Ovary (tissue), 9 donors: ENCODE data around the gene IFT57. TPM values are rescaled to one million over a fixed set of nuclear protein-coding genes. Genes with fewer than 3 reads are reported as not detected.

Source experiments
- DNase-seq, 5 donors: peaks; one replicate each; pipeline ENCODE4 v3.0.0-alpha.2; 2019 to 2020
- H3K27ac ChIP-seq, 2 donors: fragments of 200-600 bp; one replicate each; pipeline versions ENCODE4 v1.5.1 to v1.8.0; 2019 to 2022
- H3K27me3 ChIP-seq: fragments of 200-600 bp; one replicate; pipeline ENCODE4 v1.8.0; 2022
- H3K36me3 ChIP-seq: fragments of 200-600 bp; sonication (generic); one replicate; pipeline ENCODE4 v1.5.1; 2019
- H3K4me1 ChIP-seq: one replicate; pipeline ENCODE4 v1.8.1; 2013; ENCODE audit warnings: mild to moderate bottlenecking, moderate library complexity; ENCODE audit not compliant: insufficient read depth
- H3K4me3 ChIP-seq: fragments of 200-600 bp; sonication (generic); one replicate; pipeline ENCODE4 v1.5.1; 2017
- H3K9me3 ChIP-seq, 2 donors: fragments of 200-600 bp in 1 of 2; sonication (generic) in 1 of 2; one replicate each; pipeline versions ENCODE4 v1.5.1 to v1.8.1; 2013 to 2019; ENCODE audit warnings: mild to moderate bottlenecking in 1 of 2, moderate library complexity in 1 of 2
- CTCF ChIP-seq, 3 donors: fragments of 450-650 bp in 2 of 3; fragments of 200-600 bp in 1 of 3; IDR thresholded peaks; one replicate each; pipeline versions ENCODE4 v1.5.1 to v1.8.0; 2016 to 2022; ENCODE audit warnings: antibody characterized with exemption in 3 of 3, mild to moderate bottlenecking in 1 of 3
- EP300 ChIP-seq: sonication (generic); formaldehyde crosslinking; IDR thresholded peaks from one replicate; pipeline ENCODE4 v1.6.1; 2017; ENCODE audit warnings: antibody characterized with exemption
- POLR2A ChIP-seq: fragments of 450-650 bp; IDR thresholded peaks from one replicate; pipeline ENCODE4 v1.6.1; 2017; ENCODE audit warnings: antibody characterized with exemption, mild to moderate bottlenecking, moderate library complexity
- WGBS, 3 donors: extraction: QIAGEN DNeasy Blood & Tissue Kit in 1 of 3; methylation state at CpG; one replicate each; pipeline versions ENCODE4 v1.1.5 to v1.1.7; 2013 to 2017; 5-methylcytosine and 5-hydroxymethylcytosine counted together
- intact Hi-C, 4 donors: fragments of 100-400 bp; cut with DNase I; formaldehyde crosslinking; loops; one replicate each; pipeline versions ENCODE4 v1.11.0 to v1.15.1; 2022 to 2023
- polyA plus RNA-seq, 2 donors: library from polyadenylated mRNA; stranded (reverse); fragments of 200-250 nt in 1 of 2; fragments of 350-450 nt in 1 of 2; fragmentation: Illumina TruSeq in 1 of 2; extraction: RNeasy Lipid Tissue Mini Kit (QIAGEN cat#74804) in 1 of 2; gene quantifications; one replicate each; pipeline ENCODE4 v1.2.3, GENCODE V29; 2013 to 2014
- total RNA-seq, 7 donors: library from RNA; depleted of rRNA in 2 of 7; stranded (reverse); fragments of >200 nt in 2 of 7; fragmentation: NEBNext Ultra II Directional in 3 of 7; extraction: Animal tissue kit (Norgen Biotek cat#: 25700) in 3 of 7; gene quantifications; one replicate each; pipeline versions ENCODE4 v1.1.0 to v1.2.4, GENCODE V29; 2016 to 2023
- donor health status: DM: no; HTN: no; CAD: no; lungs with moderate emphysema.
- donor health status: DM: no; HTN: no; CAD: no.
- donor health status: Bipolar disorder and iron deficiency.
- donor health status: DM: yes; HTN: yes; CAD: no.
- donor health status: DM: no; HTN: no; CAD: no.
- donor health status: DM: yes; HTN: yes; CAD: no.

IFT57 gene
- total and polyA plus RNA-seq, 9 donors, result 31.0 to 155 (median 50.0) TPM

- Histone ChIP-seq H3K4me1 (no peaks in the 10 kb centered on the region), H3K9me3 (no peaks in the 10 kb centered on the region), H3K36me3 (no peaks in the 10 kb centered on the region), H3K27ac (no peak overlapping the region), H3K4me3 (no peak overlapping the region), H3K27me3 (no peaks in the 10 kb centered on the region)
- no peak for DNase-seq
- WGBS, 3 donors, result 82 to 86% (median 85%) methylated on average over 3 of the region's 3 CpGs
- TF ChIP-seq CTCF (IDR thresholded peaks at IDR 0.05) (no peak), EP300 (no peak), POLR2A (no peak)
- intact Hi-C loops, result no loop called here
Observed at GRCh38 chr3:108189440-108189839, 32.8 kb downstream of the IFT57 start.

- 82 to 95% (median 93%) methylated on average over 6 of the region's 6 CpGs for WGBS, 3 donors
- H3K27me3 ChIP-seq, result no peaks in the 10 kb centered on the region
- H3K9me3 ChIP-seq, result no peaks in the 10 kb centered on the region
- H3K4me1 ChIP-seq, result no peaks in the 10 kb centered on the region
- no peak for DNase-seq
- intact Hi-C loops, result no loop called here
- H3K4me3 ChIP-seq, result no peak overlapping the region
- H3K36me3 ChIP-seq, result no peaks in the 10 kb centered on the region
- no peak for TF ChIP-seq EP300
- no peak for TF ChIP-seq POLR2A
- H3K27ac ChIP-seq, result no peak overlapping the region
Observed at GRCh38 chr3:108185536-108185935, 36.7 kb downstream of the IFT57 start.

GRCh38 chr3:108184824-108185223 is 37.4 kb downstream of the IFT57 start:
- Histone ChIP-seq H3K36me3 (no peaks in the 10 kb centered on the region), H3K27ac (no peak overlapping the region), H3K4me3 (no peak overlapping the region), H3K9me3 (no peaks in the 10 kb centered on the region), H3K4me1 (no peaks in the 10 kb centered on the region), H3K27me3 (no peaks in the 10 kb centered on the region)
- 97 to 98% (median 98%) methylated on average over 3 of the region's 3 CpGs for WGBS, 3 donors
- intact Hi-C loops, result no loop called here
- no peak for DNase-seq
- TF ChIP-seq EP300 (no peak), POLR2A (no peak), CTCF (IDR thresholded peaks at IDR 0.05) (no peak)

- H3K36me3 ChIP-seq, result no peaks in the 10 kb centered on the region
- H3K4me3 ChIP-seq, result no peak overlapping the region
- no peaks in the 10 kb centered on the region for H3K4me1 ChIP-seq
- H3K27me3 ChIP-seq, result no peaks in the 10 kb centered on the region
- WGBS, 3 donors, result 96 to 100% (median 98%) methylated on average over 2 of the region's 2 CpGs
- H3K9me3 ChIP-seq, result no peaks in the 10 kb centered on the region
- H3K27ac ChIP-seq, result no peak overlapping the region
- DNase-seq, result no peak
- TF ChIP-seq CTCF (IDR thresholded peaks at IDR 0.05) (no peak), EP300 (no peak), POLR2A (no peak)
- intact Hi-C loops, result no loop called here
Observed at GRCh38 chr3:108183971-108184370, 38.3 kb downstream of the IFT57 start.

- WGBS, 3 donors, result 91 to 98% (median 94%) methylated on average over 1 of the region's 1 CpG
- Histone ChIP-seq H3K4me1 (no peaks in the 10 kb centered on the region), H3K36me3 (no peaks in the 10 kb centered on the region), H3K27me3 (no peaks in the 10 kb centered on the region), H3K4me3 (no peak overlapping the region), H3K9me3 (no peaks in the 10 kb centered on the region), H3K27ac (no peak overlapping the region)
- no peak for DNase-seq
- intact Hi-C loops, result no loop called here
- TF ChIP-seq POLR2A (no peak), EP300 (no peak), CTCF (IDR thresholded peaks at IDR 0.05) (no peak)
Observed at GRCh38 chr3:108183181-108183580, 39.0 kb downstream of the IFT57 start.
